Measurements from ENCODE around the gene GK2.

Gene GK2

DNA sequence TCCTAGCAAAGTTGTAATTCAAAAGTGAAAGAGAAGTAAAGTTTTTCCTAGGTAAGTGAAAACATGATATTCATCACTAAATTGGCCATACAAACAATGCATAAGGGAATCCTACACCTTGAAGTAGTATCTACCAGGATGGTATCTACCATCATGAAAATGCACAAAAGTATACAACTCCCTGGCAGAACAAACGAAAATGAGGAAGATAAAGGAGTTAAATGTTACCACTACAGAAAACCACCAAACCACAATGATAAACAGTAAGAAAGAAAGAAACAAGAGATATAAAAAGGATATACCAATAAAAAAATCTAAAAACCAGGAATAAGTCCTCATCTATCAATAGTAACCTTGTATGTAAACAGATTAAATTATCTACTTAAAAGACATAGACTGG, 26.9 kb downstream of the GK2 start:
- no peak for FAIRE-seq

DNA sequence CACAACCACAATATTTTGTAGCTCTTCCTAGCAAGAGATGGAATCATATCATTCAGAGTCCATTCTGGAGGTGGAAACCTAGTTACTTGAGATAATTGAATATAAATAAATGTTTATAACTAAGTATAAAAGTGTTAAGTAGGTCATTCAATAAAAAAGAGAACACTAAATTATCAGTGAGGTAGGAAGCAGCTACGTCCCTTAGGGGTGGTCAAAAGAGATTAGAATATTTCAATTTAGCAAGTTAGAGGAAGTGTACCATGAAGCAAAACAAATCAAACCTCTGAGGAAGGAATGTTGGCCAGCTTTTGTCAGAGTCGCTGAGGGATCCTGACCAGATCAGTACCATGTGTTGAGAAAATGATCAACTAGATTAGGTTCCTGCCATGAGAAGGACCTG, 38.0 kb downstream of the GK2 start:
- FAIRE-seq: no peak

DNA sequence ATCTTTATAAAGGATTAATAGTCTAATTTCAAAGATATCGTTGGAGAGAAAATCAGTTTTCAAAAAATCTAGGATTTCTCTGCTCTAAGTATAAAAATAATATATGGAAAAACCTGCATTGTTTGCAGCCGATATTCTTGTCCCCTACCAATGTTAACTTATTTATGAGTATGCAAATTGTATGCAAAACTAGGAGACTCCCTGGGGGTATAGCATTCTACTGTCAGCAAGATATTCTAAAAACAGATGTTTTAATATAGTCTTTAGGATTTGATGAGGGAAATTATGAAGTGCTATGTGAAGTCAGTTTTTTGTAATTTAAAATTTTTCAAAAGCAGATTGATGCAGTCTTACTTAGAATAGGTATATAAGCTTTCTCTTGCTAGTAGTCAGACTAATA, 40.9 kb downstream of the GK2 start:
- FAIRE-seq: no peak

DNA sequence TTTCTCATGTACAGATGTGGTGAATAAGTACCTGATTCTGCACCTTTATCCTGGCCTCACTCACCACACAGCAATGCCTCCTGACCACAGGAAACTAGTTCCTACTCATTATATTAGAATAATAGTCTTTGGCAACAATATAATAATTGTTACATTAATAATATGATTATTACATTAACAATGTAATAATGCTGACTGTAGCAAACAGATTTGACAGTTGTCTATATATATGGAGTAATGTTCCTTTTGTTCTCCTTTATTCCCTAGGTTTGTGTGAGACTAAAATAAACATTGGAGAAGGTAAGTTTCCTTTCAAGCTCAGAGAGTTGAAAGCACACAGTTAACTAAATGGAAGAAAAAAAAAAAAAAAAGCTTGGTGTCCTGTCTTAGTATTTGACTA, 41.6 kb downstream of the GK2 start:
- no peak for FAIRE-seq

DNA sequence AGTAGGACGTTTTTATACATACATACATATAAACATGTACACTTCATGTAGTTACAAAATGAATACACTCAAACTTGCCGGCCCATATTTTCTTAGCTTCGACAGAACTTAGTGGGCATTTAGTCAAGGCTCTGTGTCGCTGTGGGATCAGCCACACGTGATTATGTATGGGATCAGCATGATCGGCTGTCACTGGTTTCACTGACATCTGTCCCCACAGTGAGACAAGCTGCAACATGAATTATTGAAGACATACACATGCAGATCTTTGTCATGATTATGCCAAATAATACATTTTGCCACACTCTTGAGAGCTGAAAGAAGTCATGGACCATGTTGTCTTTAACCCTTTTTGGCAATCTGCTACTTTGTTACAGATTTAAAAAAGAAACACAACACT, 44.0 kb downstream of the GK2 start:
- FAIRE-seq: no peak

DNA sequence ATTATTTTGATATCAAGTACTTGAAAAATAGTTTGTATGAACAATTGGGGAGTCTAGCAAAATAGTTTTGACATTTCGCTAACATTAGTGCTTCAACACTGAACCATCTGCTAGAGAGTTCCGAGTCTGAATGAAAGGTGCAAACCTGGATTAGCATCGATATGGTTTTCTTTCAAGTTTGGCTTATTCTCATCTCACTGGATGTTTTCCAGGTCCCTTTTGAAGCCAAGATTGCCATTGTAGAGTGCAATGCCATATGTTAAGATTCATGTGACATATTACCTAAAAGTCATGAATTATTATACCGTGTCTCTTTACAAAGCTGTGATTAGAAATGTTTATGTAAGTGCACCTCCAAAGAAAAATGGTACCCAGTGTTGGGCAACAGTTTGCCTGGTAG, 45.4 kb downstream of the GK2 start:
- FAIRE-seq: no peak

DNA sequence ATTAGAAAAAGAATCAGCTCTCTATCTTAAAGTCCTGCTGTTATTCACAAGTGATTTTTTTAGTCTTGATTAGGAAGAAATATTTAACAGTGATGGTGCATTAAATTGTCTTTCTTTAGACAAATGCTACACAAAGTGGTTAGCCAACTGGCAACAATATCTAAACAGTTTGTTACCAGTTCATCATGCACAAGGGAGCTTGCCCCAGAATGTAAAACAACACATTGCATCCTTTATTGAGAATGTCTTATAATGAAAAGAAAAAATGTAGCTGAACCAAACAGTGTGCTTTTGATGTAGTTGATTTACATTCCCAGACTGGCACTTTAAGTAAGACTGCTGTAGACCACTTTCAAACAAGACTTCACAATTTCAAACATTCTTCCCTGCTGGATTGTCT, 48.0 kb downstream of the GK2 start:
- FAIRE-seq: no peak

DNA sequence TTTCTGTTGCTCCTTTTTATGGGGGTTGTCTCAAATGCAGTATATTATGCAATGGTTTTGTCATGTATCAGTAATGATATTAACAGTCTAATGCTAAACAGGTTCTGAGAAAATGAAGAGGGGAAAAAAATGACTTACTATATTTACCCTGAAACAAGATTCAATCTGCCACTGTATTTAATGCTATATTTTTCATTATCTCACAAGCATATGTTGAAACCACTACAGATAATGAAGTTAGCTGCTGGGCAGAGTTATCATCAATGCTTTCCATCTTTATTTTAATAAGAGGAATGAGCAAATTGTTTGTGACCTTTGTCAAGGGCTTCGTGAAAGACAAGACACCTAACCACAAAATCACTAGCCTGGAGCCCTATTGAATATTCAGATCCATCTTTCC, 49.6 kb downstream of the GK2 start:
- FAIRE-seq: no peak

DNA sequence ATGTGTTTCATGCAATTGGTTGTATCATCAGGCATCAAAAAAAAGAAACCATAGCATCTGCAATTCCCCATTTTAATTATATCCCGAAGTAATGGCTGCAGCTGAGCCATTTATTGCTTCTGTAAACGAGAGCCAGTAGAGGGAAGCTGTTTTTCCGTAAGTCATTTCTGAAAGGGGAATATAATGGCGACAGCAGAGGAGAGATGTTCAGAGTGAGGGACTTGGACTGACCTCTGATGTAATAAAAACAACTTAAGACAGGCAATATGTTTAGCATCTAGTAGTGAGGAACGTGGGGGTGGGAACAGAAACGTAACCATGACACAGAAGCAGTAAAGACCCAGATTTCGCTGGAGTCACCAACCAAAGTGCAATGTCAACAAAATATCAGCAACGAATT, 50.7 kb downstream of the GK2 start:
- FAIRE-seq: no peak
